A549 (cell line): Measurements from ENCODE around the gene CPZ.

Experiments
- CHD4 ChIP-seq: fragments of 200-600 bp; sonication (generic); IDR thresholded peaks from 2 replicates; pipeline ENCODE4 v1.6.1; 2016; ENCODE audit warnings: antibody characterized with exemption, mild to moderate bottlenecking, borderline replicate concordance
- EHMT2 ChIP-seq: fragments of 200-600 bp; sonication (generic); IDR thresholded peaks from 2 replicates; pipeline ENCODE4 v1.6.1; 2016; ENCODE audit warnings: antibody characterized with exemption, low read depth, mild to moderate bottlenecking, moderate library complexity
- EP300 ChIP-seq, 2 experiments: fragments of >200 bp; sonication (Bioruptor Twin); formaldehyde crosslinking; IDR thresholded peaks; 2 replicates in 1 of 2; 3 replicates in 1 of 2; pipeline ENCODE4 v1.6.1; 2016 to 2017
- FOSB ChIP-seq: fragments of 250-450 bp; sonication (Bioruptor Pico); IDR thresholded peaks from 2 replicates; pipeline ENCODE4 v1.5.0; 2020; ENCODE audit warnings: mild to moderate bottlenecking, moderate library complexity
- MAFK ChIP-seq: fragments of 450-650 bp; IDR thresholded peaks from 2 replicates; pipeline ENCODE4 v1.6.1; 2014; ENCODE audit not compliant: partially characterized antibody
- MYC ChIP-seq: IDR thresholded peaks from 2 replicates; pipeline ENCODE4 v1.6.1; 2012; ENCODE audit warnings: mild to moderate bottlenecking, inconsistent platforms, low read length, improper control_type of control experiment, borderline replicate concordance
- POLR2A ChIP-seq: IDR thresholded peaks from 2 replicates; pipeline ENCODE4 v1.6.1; 2012; ENCODE audit warnings: mild to moderate bottlenecking, low read length
- TF ChIP-seq, protein P1 (sequence below): fragments of >200 bp; sonication (Bioruptor Twin); formaldehyde crosslinking; IDR thresholded peaks from 3 replicates; pipeline ENCODE4 v1.5.1; 2016
- TF ChIP-seq, protein P2 (sequence below): fragments of >200 bp; sonication (Bioruptor Twin); formaldehyde crosslinking; IDR thresholded peaks from 3 replicates; pipeline ENCODE4 v1.6.1; 2016

DNA sequence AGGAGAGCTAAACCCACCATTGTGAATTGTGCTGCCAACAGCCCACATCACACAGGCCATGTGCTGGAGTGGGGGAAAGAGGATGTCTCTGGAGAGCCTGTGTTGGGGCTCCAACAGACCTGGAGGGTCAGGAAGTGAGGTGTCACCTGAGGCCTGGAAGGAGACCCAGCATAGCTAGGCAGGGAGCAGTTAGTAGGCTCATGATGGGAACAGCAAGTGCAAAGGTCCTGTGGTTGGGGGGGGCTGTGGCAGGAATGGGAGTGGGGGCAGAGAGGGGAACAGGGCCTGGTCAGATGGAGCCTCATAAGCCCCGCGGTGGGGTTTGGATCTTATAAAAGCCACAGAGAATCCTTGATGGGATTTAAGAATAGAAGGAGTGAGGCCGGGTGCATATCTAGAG lies 48.3 kb upstream of the CPZ start:
- no peak for TF ChIP-seq POLR2A
- TF ChIP-seq, protein P1, sequence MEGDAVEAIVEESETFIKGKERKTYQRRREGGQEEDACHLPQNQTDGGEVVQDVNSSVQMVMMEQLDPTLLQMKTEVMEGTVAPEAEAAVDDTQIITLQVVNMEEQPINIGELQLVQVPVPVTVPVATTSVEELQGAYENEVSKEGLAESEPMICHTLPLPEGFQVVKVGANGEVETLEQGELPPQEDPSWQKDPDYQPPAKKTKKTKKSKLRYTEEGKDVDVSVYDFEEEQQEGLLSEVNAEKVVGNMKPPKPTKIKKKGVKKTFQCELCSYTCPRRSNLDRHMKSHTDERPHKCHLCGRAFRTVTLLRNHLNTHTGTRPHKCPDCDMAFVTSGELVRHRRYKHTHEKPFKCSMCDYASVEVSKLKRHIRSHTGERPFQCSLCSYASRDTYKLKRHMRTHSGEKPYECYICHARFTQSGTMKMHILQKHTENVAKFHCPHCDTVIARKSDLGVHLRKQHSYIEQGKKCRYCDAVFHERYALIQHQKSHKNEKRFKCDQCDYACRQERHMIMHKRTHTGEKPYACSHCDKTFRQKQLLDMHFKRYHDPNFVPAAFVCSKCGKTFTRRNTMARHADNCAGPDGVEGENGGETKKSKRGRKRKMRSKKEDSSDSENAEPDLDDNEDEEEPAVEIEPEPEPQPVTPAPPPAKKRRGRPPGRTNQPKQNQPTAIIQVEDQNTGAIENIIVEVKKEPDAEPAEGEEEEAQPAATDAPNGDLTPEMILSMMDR = no peak
- TF ChIP-seq, protein P2, sequence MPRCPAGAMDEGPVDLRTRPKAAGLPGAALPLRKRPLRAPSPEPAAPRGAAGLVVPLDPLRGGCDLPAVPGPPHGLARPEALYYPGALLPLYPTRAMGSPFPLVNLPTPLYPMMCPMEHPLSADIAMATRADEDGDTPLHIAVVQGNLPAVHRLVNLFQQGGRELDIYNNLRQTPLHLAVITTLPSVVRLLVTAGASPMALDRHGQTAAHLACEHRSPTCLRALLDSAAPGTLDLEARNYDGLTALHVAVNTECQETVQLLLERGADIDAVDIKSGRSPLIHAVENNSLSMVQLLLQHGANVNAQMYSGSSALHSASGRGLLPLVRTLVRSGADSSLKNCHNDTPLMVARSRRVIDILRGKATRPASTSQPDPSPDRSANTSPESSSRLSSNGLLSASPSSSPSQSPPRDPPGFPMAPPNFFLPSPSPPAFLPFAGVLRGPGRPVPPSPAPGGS = no peak
- no peak for TF ChIP-seq EP300 (IDR thresholded peaks at IDR 0.05)
- no peak for TF ChIP-seq EHMT2
- TF ChIP-seq FOSB (CRISPR knock-in tag) = no peak
- no peak for TF ChIP-seq CHD4
- no peak for TF ChIP-seq MAFK
- no peak for TF ChIP-seq MYC
